ENCODE results near the gene MEIS1.

Gene MEIS1

GRCh38 chr2:66431846-66432587, 2.9 kb upstream of the MEIS1 start:
- DNase-seq, result no peak

- DNase-seq, result peak; percentile 18
Observed at GRCh38 chr2:66432801-66433694, 1.9 kb upstream of the MEIS1 start.

- DNase-seq, result no peak
Observed at GRCh38 chr2:66433695-66433944, 1.3 kb upstream of the MEIS1 start.

- no peak for DNase-seq
Observed at GRCh38 chr2:66433945-66434678, 813 bp upstream of the MEIS1 start.

GRCh38 chr2:66435549-66435875, 587 bp downstream of the MEIS1 start:
- DNase-seq, result no peak

GRCh38 chr2:66435963-66436362, 1.0 kb downstream of the MEIS1 start:
- no peak for DNase-seq

GRCh38 chr2:66436581-66437001, 1.7 kb downstream of the MEIS1 start:
- no peak for DNase-seq

GRCh38 chr2:66437109-66437690, 2.3 kb downstream of the MEIS1 start:
- DNase-seq, result no peak

GRCh38 chr2:66437691-66438497, 3.0 kb downstream of the MEIS1 start:
- DNase-seq, result no peak

- no peak for DNase-seq
Observed at GRCh38 chr2:66438498-66438833, 3.5 kb downstream of the MEIS1 start.

- DNase-seq, result no peak
Observed at GRCh38 chr2:66438891-66439811, 4.2 kb downstream of the MEIS1 start.

GRCh38 chr2:66439812-66440542, 5.1 kb downstream of the MEIS1 start:
- DNase-seq, result no peak

- DNase-seq, result no peak
Observed at GRCh38 chr2:66440708-66441497, 6.0 kb downstream of the MEIS1 start.

GRCh38 chr2:66441581-66442320, 6.8 kb downstream of the MEIS1 start:
- DNase-seq, result no peak

- no peak for DNase-seq
Observed at GRCh38 chr2:66442516-66443185, 7.7 kb downstream of the MEIS1 start.

GRCh38 chr2:66443186-66443978, 8.5 kb downstream of the MEIS1 start:
- no peak for DNase-seq

- no peak for DNase-seq
Observed at GRCh38 chr2:66443979-66444861, 9.3 kb downstream of the MEIS1 start.

Data from cortex of kidney (tissue), 1 donor.